GM06990 (cell line): ENCODE results near the gene GBA3.

Experiments used
- DNase-seq: peaks from one replicate; pipeline ENCODE4 v3.0.0-alpha.2; 2011; ENCODE audit not compliant: insufficient read length; ENCODE audit errors: extremely low read depth
- H3K27me3 ChIP-seq: replicated peaks from 2 replicates; pipeline ENCODE4 v1.6.0; 2011; ENCODE audit warnings: low read length; ENCODE audit not compliant: control insufficient read depth, insufficient read depth
- H3K36me3 ChIP-seq: 2 replicates; pipeline ENCODE4 v1.5.1; 2011; ENCODE audit warnings: low read length; ENCODE audit not compliant: control insufficient read depth, insufficient read depth
- H3K4me3 ChIP-seq: replicated peaks from 2 replicates; pipeline ENCODE4 v1.5.1; 2011; ENCODE audit warnings: low read depth, mild to moderate bottlenecking, control low read depth, low read length
- CTCF ChIP-seq: IDR thresholded peaks from 2 replicates; pipeline ENCODE4 v1.5.1; 2011; ENCODE audit warnings: low read length, control low read depth, mild to moderate bottlenecking, inconsistent platforms; ENCODE audit not compliant: insufficient read depth, poor library complexity, severe bottlenecking

Gene GBA3

GRCh38 chr4:22780797-22781196 is 88.1 kb downstream of the GBA3 start:
- DNase-seq, result no peak
- no peak for TF ChIP-seq CTCF
- Histone ChIP-seq H3K36me3 (no peaks in the 10 kb centered on the region), H3K4me3 (no peak overlapping the region), H3K27me3 (no peaks in the 10 kb centered on the region)

- Histone ChIP-seq H3K4me3 (no peak overlapping the region), H3K36me3 (no peaks in the 10 kb centered on the region), H3K27me3 (no peaks in the 10 kb centered on the region)
- no peak for TF ChIP-seq CTCF
- DNase-seq, result no peak
Observed at GRCh38 chr4:22787753-22788375, 95.1 kb downstream of the GBA3 start.

GRCh38 chr4:22790631-22791030 is 97.9 kb downstream of the GBA3 start:
- no peak for DNase-seq
- H3K36me3 ChIP-seq, result no peaks in the 10 kb centered on the region
- no peak for TF ChIP-seq CTCF

GRCh38 chr4:22794732-22795131 is 102.0 kb downstream of the GBA3 start:
- H3K36me3 ChIP-seq, result no peaks in the 10 kb centered on the region
- H3K27me3 ChIP-seq, result no peaks in the 10 kb centered on the region
- TF ChIP-seq CTCF, result no peak
- no peak overlapping the region for H3K4me3 ChIP-seq
- no peak for DNase-seq

More at GRCh38 chr4:22790631-22791030, 97.9 kb downstream of the GBA3 start:
- Histone ChIP-seq H3K4me3 (no peak overlapping the region), H3K27me3 (no peaks in the 10 kb centered on the region)

GRCh38 chr4:22801391-22801790 is 108.7 kb downstream of the GBA3 start:
- no peak overlapping the region for H3K4me3 ChIP-seq
- no peaks in the 10 kb centered on the region for H3K27me3 ChIP-seq
- DNase-seq, result no peak
- H3K36me3 ChIP-seq, result no peaks in the 10 kb centered on the region
- no peak for TF ChIP-seq CTCF

- no peaks in the 10 kb centered on the region for H3K36me3 ChIP-seq
- no peak for DNase-seq
- no peak for TF ChIP-seq CTCF
- H3K4me3 ChIP-seq, result no peak overlapping the region
- H3K27me3 ChIP-seq, result no peaks in the 10 kb centered on the region
Observed at GRCh38 chr4:22802876-22803275, 110.1 kb downstream of the GBA3 start.
